HEK293 (cell line): ENCODE data around the gene LRRC23.

ENCODE experiments used
- TCF7L2 ChIP-seq: IDR thresholded peaks from 2 replicates; pipeline ENCODE4 v1.6.1; 2011; ENCODE audit warnings: low read depth, mild to moderate bottlenecking, inconsistent platforms, low read length, moderate library complexity, borderline replicate concordance
- ZBTB7A ChIP-seq: fragments of 450-650 bp; formaldehyde crosslinking; IDR thresholded peaks from 2 replicates; pipeline ENCODE4 v1.5.1; 2016; ENCODE audit warnings: low read depth, missing biosample characterization, missing genetic modification characterization
- TF ChIP-seq, protein P1 (sequence below): fragments of 450-650 bp; formaldehyde crosslinking; IDR thresholded peaks from 2 replicates; pipeline ENCODE4 v1.5.1; 2016; ENCODE audit warnings: missing biosample characterization, missing genetic modification characterization
- TF ChIP-seq, protein P2 (sequence below): fragments of 450-650 bp; formaldehyde crosslinking; conservative IDR thresholded peaks from 2 replicates; pipeline ENCODE4 v1.5.1; 2016; ENCODE audit warnings: low read depth, missing biosample characterization, missing genetic modification characterization
- TF ChIP-seq, protein P3 (sequence below): fragments of 450-650 bp; formaldehyde crosslinking; IDR thresholded peaks from 2 replicates; pipeline ENCODE4 v1.5.1; 2016; ENCODE audit warnings: missing biosample characterization, missing genetic modification characterization, low read depth
- TF ChIP-seq, protein P4 (sequence below): fragments of 450-650 bp; formaldehyde crosslinking; IDR thresholded peaks from 2 replicates; pipeline ENCODE4; 2016; ENCODE audit warnings: missing biosample characterization, missing genetic modification characterization

DNA sequence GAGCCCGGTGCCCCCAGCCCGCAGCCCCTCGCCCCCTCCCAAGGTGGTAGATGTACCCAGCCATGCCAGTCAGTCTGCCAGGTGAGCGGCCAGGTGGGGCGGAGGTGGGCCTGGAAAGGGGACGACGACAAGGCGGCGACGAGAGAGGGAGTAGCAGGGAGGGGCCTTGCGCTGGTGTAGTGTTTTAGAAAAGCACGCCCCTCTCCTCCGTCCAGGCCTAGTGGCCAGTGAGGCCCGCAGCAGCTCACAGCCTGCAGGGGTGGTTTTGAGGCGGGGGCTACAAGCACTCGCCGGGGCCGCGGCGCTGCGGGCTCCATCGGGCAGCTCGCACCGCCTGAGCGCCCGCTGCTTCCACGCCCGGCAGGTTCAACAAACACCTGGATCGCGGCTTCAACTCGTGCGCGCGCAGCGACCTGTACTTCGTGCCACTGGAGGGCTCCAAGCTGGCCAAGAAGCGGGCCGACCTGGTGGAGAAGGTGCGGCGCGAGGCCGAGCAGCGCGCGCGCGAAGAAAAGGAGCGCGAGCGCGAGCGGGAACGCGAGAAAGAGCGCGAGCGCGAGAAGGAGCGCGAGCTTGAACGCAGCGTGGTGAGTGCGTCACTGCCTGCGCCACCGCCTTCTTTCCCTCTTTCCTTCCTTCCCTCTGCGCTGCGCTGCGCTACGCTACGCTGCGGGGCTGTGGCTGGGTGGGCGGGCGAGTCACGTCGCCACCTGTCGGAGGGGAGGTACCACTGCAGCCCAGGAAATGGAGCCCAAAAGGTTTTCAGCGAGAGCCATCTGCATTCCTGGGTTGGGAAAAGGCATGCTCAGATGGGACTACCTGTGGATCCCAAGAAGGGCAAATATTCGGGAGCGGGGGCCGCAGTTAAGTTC, 33.1 kb downstream of the LRRC23 start:
- TF ChIP-seq, protein P1, sequence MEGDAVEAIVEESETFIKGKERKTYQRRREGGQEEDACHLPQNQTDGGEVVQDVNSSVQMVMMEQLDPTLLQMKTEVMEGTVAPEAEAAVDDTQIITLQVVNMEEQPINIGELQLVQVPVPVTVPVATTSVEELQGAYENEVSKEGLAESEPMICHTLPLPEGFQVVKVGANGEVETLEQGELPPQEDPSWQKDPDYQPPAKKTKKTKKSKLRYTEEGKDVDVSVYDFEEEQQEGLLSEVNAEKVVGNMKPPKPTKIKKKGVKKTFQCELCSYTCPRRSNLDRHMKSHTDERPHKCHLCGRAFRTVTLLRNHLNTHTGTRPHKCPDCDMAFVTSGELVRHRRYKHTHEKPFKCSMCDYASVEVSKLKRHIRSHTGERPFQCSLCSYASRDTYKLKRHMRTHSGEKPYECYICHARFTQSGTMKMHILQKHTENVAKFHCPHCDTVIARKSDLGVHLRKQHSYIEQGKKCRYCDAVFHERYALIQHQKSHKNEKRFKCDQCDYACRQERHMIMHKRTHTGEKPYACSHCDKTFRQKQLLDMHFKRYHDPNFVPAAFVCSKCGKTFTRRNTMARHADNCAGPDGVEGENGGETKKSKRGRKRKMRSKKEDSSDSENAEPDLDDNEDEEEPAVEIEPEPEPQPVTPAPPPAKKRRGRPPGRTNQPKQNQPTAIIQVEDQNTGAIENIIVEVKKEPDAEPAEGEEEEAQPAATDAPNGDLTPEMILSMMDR (tag by site-specific recombination) = peak; percentile 98
- TF ChIP-seq, protein P2, sequence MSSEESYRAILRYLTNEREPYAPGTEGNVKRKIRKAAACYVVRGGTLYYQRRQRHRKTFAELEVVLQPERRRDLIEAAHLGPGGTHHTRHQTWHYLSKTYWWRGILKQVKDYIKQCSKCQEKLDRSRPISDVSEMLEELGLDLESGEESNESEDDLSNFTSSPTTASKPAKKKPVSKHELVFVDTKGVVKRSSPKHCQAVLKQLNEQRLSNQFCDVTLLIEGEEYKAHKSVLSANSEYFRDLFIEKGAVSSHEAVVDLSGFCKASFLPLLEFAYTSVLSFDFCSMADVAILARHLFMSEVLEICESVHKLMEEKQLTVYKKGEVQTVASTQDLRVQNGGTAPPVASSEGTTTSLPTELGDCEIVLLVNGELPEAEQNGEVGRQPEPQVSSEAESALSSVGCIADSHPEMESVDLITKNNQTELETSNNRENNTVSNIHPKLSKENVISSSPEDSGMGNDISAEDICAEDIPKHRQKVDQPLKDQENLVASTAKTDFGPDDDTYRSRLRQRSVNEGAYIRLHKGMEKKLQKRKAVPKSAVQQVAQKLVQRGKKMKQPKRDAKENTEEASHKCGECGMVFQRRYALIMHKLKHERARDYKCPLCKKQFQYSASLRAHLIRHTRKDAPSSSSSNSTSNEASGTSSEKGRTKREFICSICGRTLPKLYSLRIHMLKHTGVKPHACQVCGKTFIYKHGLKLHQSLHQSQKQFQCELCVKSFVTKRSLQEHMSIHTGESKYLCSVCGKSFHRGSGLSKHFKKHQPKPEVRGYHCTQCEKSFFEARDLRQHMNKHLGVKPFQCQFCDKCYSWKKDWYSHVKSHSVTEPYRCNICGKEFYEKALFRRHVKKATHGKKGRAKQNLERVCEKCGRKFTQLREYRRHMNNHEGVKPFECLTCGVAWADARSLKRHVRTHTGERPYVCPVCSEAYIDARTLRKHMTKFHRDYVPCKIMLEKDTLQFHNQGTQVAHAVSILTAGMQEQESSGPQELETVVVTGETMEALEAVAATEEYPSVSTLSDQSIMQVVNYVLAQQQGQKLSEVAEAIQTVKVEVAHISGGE (tag by site-specific recombination) = peak; percentile 94
- TF ChIP-seq, protein P3, sequence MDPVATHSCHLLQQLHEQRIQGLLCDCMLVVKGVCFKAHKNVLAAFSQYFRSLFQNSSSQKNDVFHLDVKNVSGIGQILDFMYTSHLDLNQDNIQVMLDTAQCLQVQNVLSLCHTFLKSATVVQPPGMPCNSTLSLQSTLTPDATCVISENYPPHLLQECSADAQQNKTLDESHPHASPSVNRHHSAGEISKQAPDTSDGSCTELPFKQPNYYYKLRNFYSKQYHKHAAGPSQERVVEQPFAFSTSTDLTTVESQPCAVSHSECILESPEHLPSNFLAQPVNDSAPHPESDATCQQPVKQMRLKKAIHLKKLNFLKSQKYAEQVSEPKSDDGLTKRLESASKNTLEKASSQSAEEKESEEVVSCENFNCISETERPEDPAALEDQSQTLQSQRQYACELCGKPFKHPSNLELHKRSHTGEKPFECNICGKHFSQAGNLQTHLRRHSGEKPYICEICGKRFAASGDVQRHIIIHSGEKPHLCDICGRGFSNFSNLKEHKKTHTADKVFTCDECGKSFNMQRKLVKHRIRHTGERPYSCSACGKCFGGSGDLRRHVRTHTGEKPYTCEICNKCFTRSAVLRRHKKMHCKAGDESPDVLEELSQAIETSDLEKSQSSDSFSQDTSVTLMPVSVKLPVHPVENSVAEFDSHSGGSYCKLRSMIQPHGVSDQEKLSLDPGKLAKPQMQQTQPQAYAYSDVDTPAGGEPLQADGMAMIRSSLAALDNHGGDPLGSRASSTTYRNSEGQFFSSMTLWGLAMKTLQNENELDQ (tag by site-specific recombination) = no peak
- TF ChIP-seq TCF7L2 (no peak), ZBTB7A (tag by site-specific recombination) (peak; percentile 55; the same call in 1 of the 2 replicates)
- TF ChIP-seq, protein P4, sequence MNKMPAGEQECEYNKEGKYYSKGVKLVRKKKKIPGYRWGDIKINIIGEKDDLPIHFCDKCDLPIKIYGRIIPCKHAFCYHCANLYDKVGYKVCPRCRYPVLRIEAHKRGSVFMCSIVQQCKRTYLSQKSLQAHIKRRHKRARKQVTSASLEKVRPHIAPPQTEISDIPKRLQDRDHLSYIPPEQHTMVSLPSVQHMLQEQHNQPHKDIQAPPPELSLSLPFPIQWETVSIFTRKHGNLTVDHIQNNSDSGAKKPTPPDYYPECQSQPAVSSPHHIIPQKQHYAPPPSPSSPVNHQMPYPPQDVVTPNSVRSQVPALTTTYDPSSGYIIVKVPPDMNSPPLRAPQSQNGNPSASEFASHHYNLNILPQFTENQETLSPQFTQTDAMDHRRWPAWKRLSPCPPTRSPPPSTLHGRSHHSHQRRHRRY (tag by site-specific recombination) = 0 out of 2 replicates have a peak, but pooled peaks have one; percentile 21
